ENCODE data around the gene PRTFDC1.

DNA sequence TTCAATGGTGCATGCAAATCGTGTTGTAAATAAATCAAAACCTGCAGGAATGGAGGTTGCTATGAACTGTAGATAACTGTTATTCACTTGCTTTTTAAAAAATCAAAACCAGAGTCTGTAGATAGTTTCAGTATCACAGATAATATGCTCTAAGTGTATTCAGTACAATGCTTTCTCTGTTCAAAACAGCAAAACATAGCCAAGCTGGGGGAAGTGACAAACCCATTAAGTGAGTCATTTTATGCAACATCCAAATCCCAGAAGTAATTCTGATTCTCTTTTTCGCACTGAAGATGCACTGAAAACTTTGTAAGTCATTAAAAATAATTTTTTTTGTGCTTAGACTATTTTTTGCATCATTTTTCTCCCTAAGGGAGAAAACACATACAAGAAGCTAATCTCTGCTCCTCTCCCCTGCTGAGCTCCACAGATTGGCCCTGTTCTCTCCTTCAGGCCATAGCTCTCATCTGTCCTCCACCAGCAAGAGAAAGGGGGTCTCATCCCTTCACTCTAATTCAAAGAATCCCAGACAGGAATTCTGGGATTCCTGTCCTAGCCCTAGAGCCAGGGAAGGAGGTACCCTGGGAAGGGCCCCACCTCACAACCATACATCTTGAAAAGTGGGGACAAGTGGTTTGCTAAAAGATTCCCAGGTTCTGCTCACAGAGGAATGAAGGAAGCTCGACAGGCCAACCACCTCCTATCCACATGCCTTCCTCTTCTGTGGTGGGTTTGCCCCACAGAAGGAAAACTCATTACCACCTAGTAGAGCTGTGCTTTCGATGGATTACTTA, 4.9 kb downstream of the PRTFDC1 start:
- no peak for TF ChIP-seq POLR2A (IDR thresholded peaks at IDR 0.05)
- TF ChIP-seq, protein P1, sequence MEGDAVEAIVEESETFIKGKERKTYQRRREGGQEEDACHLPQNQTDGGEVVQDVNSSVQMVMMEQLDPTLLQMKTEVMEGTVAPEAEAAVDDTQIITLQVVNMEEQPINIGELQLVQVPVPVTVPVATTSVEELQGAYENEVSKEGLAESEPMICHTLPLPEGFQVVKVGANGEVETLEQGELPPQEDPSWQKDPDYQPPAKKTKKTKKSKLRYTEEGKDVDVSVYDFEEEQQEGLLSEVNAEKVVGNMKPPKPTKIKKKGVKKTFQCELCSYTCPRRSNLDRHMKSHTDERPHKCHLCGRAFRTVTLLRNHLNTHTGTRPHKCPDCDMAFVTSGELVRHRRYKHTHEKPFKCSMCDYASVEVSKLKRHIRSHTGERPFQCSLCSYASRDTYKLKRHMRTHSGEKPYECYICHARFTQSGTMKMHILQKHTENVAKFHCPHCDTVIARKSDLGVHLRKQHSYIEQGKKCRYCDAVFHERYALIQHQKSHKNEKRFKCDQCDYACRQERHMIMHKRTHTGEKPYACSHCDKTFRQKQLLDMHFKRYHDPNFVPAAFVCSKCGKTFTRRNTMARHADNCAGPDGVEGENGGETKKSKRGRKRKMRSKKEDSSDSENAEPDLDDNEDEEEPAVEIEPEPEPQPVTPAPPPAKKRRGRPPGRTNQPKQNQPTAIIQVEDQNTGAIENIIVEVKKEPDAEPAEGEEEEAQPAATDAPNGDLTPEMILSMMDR (IDR thresholded peaks at IDR 0.05), result no peak

Data from heart left ventricle (tissue), 13 donors.